Measurements from ENCODE around the gene GBP4. TPM values are rescaled to one million over a fixed set of nuclear protein-coding genes. Genes with fewer than 3 reads are reported as not detected.
"Not testable (repeated sequence)": the region's sequence is repeated elsewhere in the genome, so short reads cannot be mapped to it uniquely, and the experiment has no call there.

Gene GBP4
- polyA plus RNA-seq, 3 donors = 10.3 to 17.4 (median 13.0) TPM

DNA sequence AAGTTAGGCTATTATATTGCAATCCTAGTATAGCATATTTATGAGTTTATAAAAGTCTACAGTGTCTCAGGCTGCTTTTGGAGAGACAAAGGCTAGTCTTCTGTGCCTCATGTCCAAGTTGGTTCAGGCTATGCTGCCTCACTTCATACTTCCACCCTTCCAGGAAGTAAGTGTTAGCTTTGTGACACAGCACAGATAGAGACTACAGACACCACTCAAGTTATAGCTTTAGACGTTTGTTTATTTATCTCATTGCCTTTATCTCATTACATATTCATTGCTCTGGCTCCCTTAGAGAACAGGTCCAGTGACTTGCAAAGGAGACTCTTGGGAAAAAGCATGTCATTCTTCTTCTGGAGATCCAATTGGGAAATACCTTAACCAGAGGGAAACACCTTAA is 22.6 kb upstream of the GBP4 start:
- no peak overlapping the region for H3K9ac ChIP-seq (ENCODE audit: insufficient read depth, low read length, poor library complexity, severe bottlenecking)
- H3K4me2 ChIP-seq (replicated peaks; ENCODE audit: extremely low read depth, low read length, poor library complexity, severe bottlenecking) = no peak overlapping the region
- no peaks in the 10 kb centered on the region for H3K36me3 ChIP-seq (replicated peaks in 1 of 2; ENCODE audit: control insufficient read depth in 1 of 2, insufficient read depth in 2 of 2, low read length in 2 of 2)
- no peaks in the 10 kb centered on the region for H4K20me1 ChIP-seq (ENCODE audit: insufficient read depth, low read length)
- no peaks in the 10 kb centered on the region for H3K79me2 ChIP-seq (ENCODE audit: insufficient read depth, low read length)
- H3K4me1 ChIP-seq (ENCODE audit: control insufficient read depth in 1 of 2, insufficient read depth in 2 of 2, low read length in 2 of 2) = no peaks in the 10 kb centered on the region
- H3K27ac ChIP-seq (ENCODE audit: low read depth in 1 of 2, low read length in 2 of 2) = no peak overlapping the region
- no peak for DNase-seq
- peaks cover 14 to 17% of the 10 kb centered on the region in 2 donors for H3K9me3 ChIP-seq (replicated peaks in 1 of 2; ENCODE audit: control insufficient read depth in 1 of 2, insufficient read depth in 1 of 2, low read length in 2 of 2)
- Mint-ChIP-seq H3K36me3 (no peaks in the 10 kb centered on the region), H3K9me3 (peaks cover 6 to 27% (median 16%) of the 10 kb centered on the region in 7 donors), H3K27ac (no peak overlapping the region), H3K4me3 (no peak overlapping the region), H3K4me1 (no peaks in the 10 kb centered on the region), H3K27me3 (ENCODE audit: low read depth in 3 of 3) (peaks cover 0 to 4% (median 2%) of the 10 kb centered on the region in 3 donors)
- H3K4me3 ChIP-seq (replicated peaks in 1 of 3; ENCODE audit: low read depth in 2 of 3, low read length in 3 of 3) = no peak overlapping the region
- no peaks in the 10 kb centered on the region for H3K27me3 ChIP-seq (ENCODE audit: control insufficient read depth in 2 of 2, insufficient read depth in 2 of 2, low read length in 2 of 2)
- no CpG with 5 or more reads among the region's 1 CpG for WGBS (ENCODE audit: insufficient coverage)
- TF ChIP-seq, protein P1, sequence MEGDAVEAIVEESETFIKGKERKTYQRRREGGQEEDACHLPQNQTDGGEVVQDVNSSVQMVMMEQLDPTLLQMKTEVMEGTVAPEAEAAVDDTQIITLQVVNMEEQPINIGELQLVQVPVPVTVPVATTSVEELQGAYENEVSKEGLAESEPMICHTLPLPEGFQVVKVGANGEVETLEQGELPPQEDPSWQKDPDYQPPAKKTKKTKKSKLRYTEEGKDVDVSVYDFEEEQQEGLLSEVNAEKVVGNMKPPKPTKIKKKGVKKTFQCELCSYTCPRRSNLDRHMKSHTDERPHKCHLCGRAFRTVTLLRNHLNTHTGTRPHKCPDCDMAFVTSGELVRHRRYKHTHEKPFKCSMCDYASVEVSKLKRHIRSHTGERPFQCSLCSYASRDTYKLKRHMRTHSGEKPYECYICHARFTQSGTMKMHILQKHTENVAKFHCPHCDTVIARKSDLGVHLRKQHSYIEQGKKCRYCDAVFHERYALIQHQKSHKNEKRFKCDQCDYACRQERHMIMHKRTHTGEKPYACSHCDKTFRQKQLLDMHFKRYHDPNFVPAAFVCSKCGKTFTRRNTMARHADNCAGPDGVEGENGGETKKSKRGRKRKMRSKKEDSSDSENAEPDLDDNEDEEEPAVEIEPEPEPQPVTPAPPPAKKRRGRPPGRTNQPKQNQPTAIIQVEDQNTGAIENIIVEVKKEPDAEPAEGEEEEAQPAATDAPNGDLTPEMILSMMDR (IDR thresholded peaks at IDR 0.05) = no peak
- intact Hi-C loops (cut with micrococcal nuclease) = no loop called here
- H2AFZ ChIP-seq (ENCODE audit: insufficient read depth, low read depth, low read length, poor library complexity, severe bottlenecking) = no peak overlapping the region

DNA sequence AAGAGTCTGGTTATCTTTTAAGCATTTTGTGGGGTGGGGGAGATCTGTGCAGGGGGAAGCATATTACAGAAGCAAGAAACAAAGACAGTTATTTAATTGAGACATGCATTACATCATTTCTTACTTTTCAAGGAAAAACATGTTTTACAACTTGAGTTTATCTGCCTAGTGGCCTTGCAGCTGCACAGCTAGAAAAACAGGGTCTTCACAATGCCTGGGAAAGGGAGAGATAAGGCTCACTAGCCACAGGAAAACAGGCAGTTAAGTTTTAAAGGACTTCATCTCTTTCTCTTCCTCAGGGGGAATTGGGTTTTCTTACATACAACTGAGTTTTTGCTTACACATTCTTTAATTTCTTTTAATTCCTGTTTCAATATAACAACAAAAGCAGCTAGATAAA is 21.1 kb upstream of the GBP4 start:
- intact Hi-C loops (cut with micrococcal nuclease); H3K4me1 ChIP-seq (ENCODE audit: control insufficient read depth in 1 of 2, insufficient read depth in 2 of 2, low read length in 2 of 2); DNase-seq; H3K27ac ChIP-seq (ENCODE audit: low read depth in 1 of 2, low read length in 2 of 2); H3K4me3 ChIP-seq (replicated peaks in 1 of 3; ENCODE audit: low read depth in 2 of 3, low read length in 3 of 3); H3K36me3 Mint-ChIP-seq; H3K4me3 Mint-ChIP-seq; H3K36me3 ChIP-seq (replicated peaks in 1 of 2; ENCODE audit: control insufficient read depth in 1 of 2, insufficient read depth in 2 of 2, low read length in 2 of 2); H3K27ac Mint-ChIP-seq; H3K4me1 Mint-ChIP-seq; H2AFZ ChIP-seq (ENCODE audit: insufficient read depth, low read depth, low read length, poor library complexity, severe bottlenecking); H3K27me3 Mint-ChIP-seq (ENCODE audit: low read depth in 3 of 3); H3K4me2 ChIP-seq (replicated peaks; ENCODE audit: extremely low read depth, low read length, poor library complexity, severe bottlenecking); H4K20me1 ChIP-seq (ENCODE audit: insufficient read depth, low read length); H3K9ac ChIP-seq (ENCODE audit: insufficient read depth, low read length, poor library complexity, severe bottlenecking); H3K79me2 ChIP-seq (ENCODE audit: insufficient read depth, low read length); H3K27me3 ChIP-seq (ENCODE audit: control insufficient read depth in 2 of 2, insufficient read depth in 2 of 2, low read length in 2 of 2): not testable (repeated sequence)
- H3K9me3 ChIP-seq (replicated peaks in 1 of 2; ENCODE audit: control insufficient read depth in 1 of 2, insufficient read depth in 1 of 2, low read length in 2 of 2) = peaks cover 14 to 17% of the 10 kb centered on the region in 2 donors
- H3K9me3 Mint-ChIP-seq = peaks cover 6 to 24% (median 14%) of the 10 kb centered on the region in 7 donors

DNA sequence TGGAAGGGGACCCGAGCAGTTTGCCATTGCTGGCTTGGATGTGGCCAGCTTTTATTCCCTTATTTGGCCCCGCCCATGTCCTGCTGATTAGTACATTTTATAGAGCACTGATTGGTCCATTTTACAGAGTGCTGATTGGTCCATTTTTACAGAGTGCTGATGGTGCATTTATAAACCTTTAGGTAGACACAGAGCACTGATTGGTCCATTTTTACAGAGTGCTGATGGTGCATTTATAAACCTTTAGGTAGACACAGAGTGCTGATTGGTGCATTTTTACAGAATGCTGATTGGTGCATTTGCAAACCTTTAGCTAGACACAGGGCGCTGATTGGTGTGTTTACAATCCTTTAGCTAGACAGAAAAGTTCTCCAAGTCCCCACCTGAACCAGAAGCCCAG is 20.2 kb upstream of the GBP4 start:
- H3K27me3 ChIP-seq (ENCODE audit: control insufficient read depth in 2 of 2, insufficient read depth in 2 of 2, low read length in 2 of 2); H3K36me3 Mint-ChIP-seq; H3K27me3 Mint-ChIP-seq (ENCODE audit: low read depth in 3 of 3); H3K4me1 ChIP-seq (ENCODE audit: control insufficient read depth in 1 of 2, insufficient read depth in 2 of 2, low read length in 2 of 2); H3K4me1 Mint-ChIP-seq; H2AFZ ChIP-seq (ENCODE audit: insufficient read depth, low read depth, low read length, poor library complexity, severe bottlenecking); H3K4me3 Mint-ChIP-seq; H3K79me2 ChIP-seq (ENCODE audit: insufficient read depth, low read length); H3K27ac Mint-ChIP-seq; H3K36me3 ChIP-seq (replicated peaks in 1 of 2; ENCODE audit: control insufficient read depth in 1 of 2, insufficient read depth in 2 of 2, low read length in 2 of 2); H3K4me3 ChIP-seq (replicated peaks in 1 of 3; ENCODE audit: low read depth in 2 of 3, low read length in 3 of 3); H3K9ac ChIP-seq (ENCODE audit: insufficient read depth, low read length, poor library complexity, severe bottlenecking); intact Hi-C loops (cut with micrococcal nuclease); H3K4me2 ChIP-seq (replicated peaks; ENCODE audit: extremely low read depth, low read length, poor library complexity, severe bottlenecking); H3K27ac ChIP-seq (ENCODE audit: low read depth in 1 of 2, low read length in 2 of 2); H4K20me1 ChIP-seq (ENCODE audit: insufficient read depth, low read length); DNase-seq: not testable (repeated sequence)
- whole genome bisulfite sequencing (ENCODE audit: insufficient coverage) = 100% methylated on average over 1 of the region's 3 CpGs
- peaks cover 14 to 17% of the 10 kb centered on the region in 2 donors for H3K9me3 ChIP-seq (replicated peaks in 1 of 2; ENCODE audit: control insufficient read depth in 1 of 2, insufficient read depth in 1 of 2, low read length in 2 of 2)
- peaks cover 6 to 24% (median 14%) of the 10 kb centered on the region in 7 donors for H3K9me3 Mint-ChIP-seq
